ENCODE data around the gene PANX2. TPM values are rescaled to one million over a fixed set of nuclear protein-coding genes. Genes with fewer than 3 reads are reported as not detected.

The PANX2 gene
- total RNA-seq, 6 experiments from 2014 or later, result 3.9 to 12.3 (median 7.2) TPM

- 66% methylated on average over 13 of the region's 26 CpGs for WGBS (ENCODE audit: insufficient coverage, low coverage, low lambda C conversion rate, missing lambda C conversion rate)
- DNase-seq, result peak; percentile 27 to 57 (median 42)
- Histone ChIP-seq H3K4me3 (no peak overlapping the region), H3K27ac (no peak overlapping the region), H3K27me3 (no peaks in the 10 kb centered on the region), H3K36me3 (no peaks in the 10 kb centered on the region), H3K9me3 (no peaks in the 10 kb centered on the region), H3K4me1 (peaks cover 0 to 15% (median 0%) of the 10 kb centered on the region in 4 donors)
- ATAC-seq, result peak in 1 of 4 donors; percentile 13
- no peak for TF ChIP-seq POLR2A (IDR thresholded peaks at IDR 0.05)
- no peak for TF ChIP-seq CTCF (IDR thresholded peaks at IDR 0.05)
- intact Hi-C loops (cut with DNase I), result no loop called here
These were observed 2.9 kb downstream of the PANX2 start for GRCh38 chr22:50173311-50173982.

- H3K36me3 ChIP-seq, result no peaks in the 10 kb centered on the region
- 100% methylated on average over 1 of the region's 6 CpGs for WGBS (ENCODE audit: insufficient coverage, low coverage, low lambda C conversion rate, missing lambda C conversion rate)
- no peak for TF ChIP-seq POLR2A (IDR thresholded peaks at IDR 0.05)
- no peak for TF ChIP-seq CTCF (IDR thresholded peaks at IDR 0.05)
- DNase-seq, result peak in 2 of 3 donors; percentile 38 to 54
- no peaks in the 10 kb centered on the region for H3K9me3 ChIP-seq
- H3K27ac ChIP-seq, result no peak overlapping the region
- no peak for ATAC-seq
- H3K4me1 ChIP-seq, result peaks cover 0 to 15% (median 0%) of the 10 kb centered on the region in 4 donors
- no peaks in the 10 kb centered on the region for H3K27me3 ChIP-seq
- H3K4me3 ChIP-seq, result no peak overlapping the region
- intact Hi-C loops (cut with DNase I), result no loop called here
These were observed 3.4 kb downstream of the PANX2 start for GRCh38 chr22:50173983-50174355.

- Histone ChIP-seq H3K27ac (no peak overlapping the region), H3K27me3 (no peaks in the 10 kb centered on the region), H3K4me3 (no peak overlapping the region), H3K9me3 (no peaks in the 10 kb centered on the region), H3K4me1 (peaks cover 0 to 15% (median 0%) of the 10 kb centered on the region in 4 donors), H3K36me3 (no peaks in the 10 kb centered on the region)
- intact Hi-C loops (cut with DNase I), result no loop called here
- peak in 2 of 3 donors; percentile 42 to 55 for DNase-seq
- TF ChIP-seq POLR2A (IDR thresholded peaks at IDR 0.05) (no peak), CTCF (IDR thresholded peaks at IDR 0.05) (no peak)
- ATAC-seq, result no peak
- 55% methylated on average over 4 of the region's 27 CpGs for WGBS (ENCODE audit: insufficient coverage, low coverage, low lambda C conversion rate, missing lambda C conversion rate)
These were observed 4.1 kb downstream of the PANX2 start for GRCh38 chr22:50174382-50175190.

GRCh38 chr22:50175191-50175461 lies 4.6 kb downstream of the PANX2 start:
- Histone ChIP-seq H3K36me3 (no peaks in the 10 kb centered on the region), H3K27me3 (no peaks in the 10 kb centered on the region), H3K4me1 (peaks cover 0 to 15% (median 0%) of the 10 kb centered on the region in 4 donors), H3K9me3 (no peaks in the 10 kb centered on the region), H3K4me3 (no peak overlapping the region), H3K27ac (no peak overlapping the region)
- intact Hi-C loops (cut with DNase I), result no loop called here
- DNase-seq (no peak), ATAC-seq (no peak)
- no peak for TF ChIP-seq POLR2A (IDR thresholded peaks at IDR 0.05)
- TF ChIP-seq CTCF (IDR thresholded peaks at IDR 0.05), result no peak
- WGBS (ENCODE audit: insufficient coverage, low coverage, low lambda C conversion rate, missing lambda C conversion rate), result no CpG with 5 or more reads among the region's 6 CpGs
